Measurements from ENCODE around the gene MPO.

Gene MPO

DNA sequence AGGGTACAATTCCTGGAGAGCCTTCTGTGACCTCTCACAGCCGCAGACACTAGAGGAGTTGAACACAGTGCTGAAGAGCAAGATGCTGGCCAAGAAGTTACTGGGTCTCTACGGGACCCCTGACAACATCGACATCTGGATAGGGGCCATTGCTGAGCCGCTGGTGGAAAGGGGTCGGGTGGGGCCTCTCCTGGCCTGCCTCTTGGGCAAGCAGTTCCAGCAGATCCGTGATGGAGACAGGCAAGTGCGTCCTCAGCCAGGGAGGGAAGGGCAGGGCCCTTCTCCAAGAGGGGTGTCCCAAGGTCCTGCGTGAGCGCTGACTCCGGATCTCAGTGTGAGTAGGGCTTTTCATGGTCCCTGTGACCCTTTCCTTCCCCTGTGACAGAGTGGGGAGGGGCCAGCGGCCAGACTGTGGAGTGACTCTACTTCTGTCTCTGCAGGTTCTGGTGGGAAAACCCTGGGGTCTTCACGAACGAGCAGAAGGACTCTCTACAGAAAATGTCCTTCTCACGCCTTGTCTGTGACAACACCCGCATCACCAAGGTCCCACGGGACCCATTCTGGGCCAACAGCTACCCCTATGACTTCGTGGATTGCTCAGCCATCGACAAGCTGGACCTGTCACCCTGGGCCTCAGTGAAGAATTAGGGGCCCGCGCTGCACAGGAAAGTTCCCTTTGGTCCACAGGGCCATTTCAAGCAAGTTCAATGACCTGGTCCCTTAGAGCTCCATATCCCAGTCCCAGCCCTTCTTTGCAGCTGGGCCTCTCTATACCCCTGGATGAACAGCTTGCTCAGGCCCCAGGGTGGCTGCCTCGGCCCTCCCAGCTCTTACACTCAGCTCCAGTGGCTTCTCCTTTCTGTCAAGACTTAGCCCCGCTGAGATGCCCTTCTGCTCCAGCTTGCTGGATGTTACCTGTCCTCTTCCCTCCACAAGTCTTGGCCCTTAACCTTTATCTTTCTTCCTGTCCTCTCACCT lies 13.1 kb downstream of the MPO start:
- TF ChIP-seq, protein P1, sequence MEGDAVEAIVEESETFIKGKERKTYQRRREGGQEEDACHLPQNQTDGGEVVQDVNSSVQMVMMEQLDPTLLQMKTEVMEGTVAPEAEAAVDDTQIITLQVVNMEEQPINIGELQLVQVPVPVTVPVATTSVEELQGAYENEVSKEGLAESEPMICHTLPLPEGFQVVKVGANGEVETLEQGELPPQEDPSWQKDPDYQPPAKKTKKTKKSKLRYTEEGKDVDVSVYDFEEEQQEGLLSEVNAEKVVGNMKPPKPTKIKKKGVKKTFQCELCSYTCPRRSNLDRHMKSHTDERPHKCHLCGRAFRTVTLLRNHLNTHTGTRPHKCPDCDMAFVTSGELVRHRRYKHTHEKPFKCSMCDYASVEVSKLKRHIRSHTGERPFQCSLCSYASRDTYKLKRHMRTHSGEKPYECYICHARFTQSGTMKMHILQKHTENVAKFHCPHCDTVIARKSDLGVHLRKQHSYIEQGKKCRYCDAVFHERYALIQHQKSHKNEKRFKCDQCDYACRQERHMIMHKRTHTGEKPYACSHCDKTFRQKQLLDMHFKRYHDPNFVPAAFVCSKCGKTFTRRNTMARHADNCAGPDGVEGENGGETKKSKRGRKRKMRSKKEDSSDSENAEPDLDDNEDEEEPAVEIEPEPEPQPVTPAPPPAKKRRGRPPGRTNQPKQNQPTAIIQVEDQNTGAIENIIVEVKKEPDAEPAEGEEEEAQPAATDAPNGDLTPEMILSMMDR (conservative IDR thresholded peaks at IDR 0.05; ENCODE audit: low read depth, low read length) = no peak
- H3K4me3 ChIP-seq (ENCODE audit: low read depth, low read length) = no peak overlapping the region
- no peak for DNase-seq (ENCODE audit: low read depth)

DNA sequence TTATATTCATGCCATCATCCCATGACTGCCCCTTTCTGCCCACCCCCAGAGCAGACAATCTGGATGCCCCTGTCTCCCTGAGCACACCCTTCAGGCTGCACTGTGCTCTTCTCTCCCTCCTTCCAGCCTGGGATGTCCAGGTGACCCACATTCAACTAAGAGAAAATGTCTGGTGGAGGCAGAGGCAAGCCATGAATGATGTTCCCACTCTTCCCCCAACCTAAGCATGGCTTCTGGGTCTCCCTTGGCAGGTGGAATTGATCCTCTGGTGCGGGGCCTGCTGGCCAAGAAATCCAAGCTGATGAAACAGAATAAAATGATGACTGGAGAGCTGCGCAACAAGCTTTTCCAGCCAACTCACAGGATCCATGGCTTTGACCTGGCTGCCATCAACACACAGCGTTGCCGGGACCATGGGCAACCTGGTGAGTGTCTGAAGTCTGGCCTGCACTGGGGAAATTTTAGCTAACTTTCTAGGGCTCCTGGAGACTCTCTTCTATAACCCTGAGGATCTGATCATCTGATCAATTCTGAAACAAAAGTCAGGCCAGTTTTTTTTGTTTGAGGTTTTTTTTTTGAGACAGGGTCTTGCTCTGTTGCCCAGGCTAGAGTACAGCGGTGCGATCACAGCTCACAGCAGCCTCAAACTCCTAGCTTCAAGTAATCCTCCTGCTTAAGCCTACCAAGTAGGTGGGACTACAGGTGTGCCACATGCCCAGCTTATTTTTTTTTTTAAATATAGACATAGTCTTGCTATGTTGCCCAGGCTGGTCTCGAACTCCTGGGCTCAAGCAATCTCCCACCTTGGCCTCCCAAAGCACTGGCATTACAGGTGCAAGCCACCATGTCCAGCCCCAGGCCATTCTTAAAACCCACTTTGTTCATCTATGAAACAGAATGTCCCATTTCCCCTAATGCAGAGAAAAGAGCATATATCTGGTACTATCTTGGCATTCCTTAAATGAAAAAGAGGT lies 14.5 kb downstream of the MPO start:
- H3K4me3 ChIP-seq (ENCODE audit: low read depth, low read length) = no peak overlapping the region
- TF ChIP-seq, protein P1 (conservative IDR thresholded peaks at IDR 0.05; ENCODE audit: low read depth, low read length) = no peak
- DNase-seq (ENCODE audit: low read depth) = no peak

DNA sequence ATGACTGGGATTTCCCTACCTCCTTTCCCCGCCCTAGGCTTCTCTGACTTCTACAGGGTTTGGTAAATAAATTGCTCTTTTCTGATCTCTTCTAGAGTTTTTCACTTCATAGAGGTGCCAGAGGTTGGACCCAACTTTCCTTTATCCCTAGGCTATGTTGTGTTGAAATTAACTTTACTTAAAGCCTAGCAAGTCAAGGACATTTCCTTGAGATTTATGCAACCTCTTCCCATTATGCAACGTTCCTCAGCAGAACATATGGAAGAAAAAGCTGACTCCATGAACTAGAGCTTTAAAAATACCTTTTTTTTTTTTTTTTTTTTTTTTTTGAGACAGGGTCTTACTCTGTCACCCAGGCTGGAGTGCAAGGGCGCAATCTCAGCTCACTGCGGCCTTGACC lies 15.5 kb downstream of the MPO start:
- no peak overlapping the region for H3K4me3 ChIP-seq (ENCODE audit: low read depth, low read length)
- TF ChIP-seq, protein P1 (conservative IDR thresholded peaks at IDR 0.05; ENCODE audit: low read depth, low read length) = no peak
- DNase-seq (ENCODE audit: low read depth) = no peak

DNA sequence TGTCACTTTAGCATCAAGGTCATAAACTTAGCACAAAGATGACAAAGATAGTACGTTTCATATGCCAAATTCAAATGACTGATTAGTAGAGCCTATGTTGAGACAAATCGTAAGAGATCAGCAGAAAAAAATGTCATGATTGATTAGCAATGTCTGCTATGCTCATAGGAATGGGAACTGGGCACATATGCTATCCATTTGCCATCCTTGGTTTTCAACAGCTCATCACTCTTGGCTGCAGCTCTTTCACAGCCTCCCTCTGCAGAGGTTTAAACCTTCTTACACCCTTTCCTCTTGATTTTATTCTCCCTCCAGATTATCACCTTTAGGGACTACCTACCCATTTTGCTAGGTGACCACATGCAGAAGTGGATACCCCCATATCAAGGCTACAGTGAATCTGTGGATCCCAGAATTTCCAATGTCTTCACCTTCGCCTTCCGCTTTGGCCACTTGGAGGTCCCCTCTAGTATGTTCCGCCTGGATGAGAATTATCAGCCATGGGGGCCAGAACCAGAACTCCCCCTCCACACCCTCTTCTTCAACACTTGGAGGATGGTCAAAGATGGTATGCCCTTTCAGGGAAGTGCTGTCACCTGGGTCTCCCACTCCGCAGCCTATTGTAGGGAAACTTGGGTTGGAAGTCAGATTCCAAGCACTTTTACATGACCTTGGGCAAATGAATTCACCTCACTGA lies 16.2 kb downstream of the MPO start:
- DNase-seq (ENCODE audit: low read depth) = no peak
- no peak overlapping the region for H3K4me3 ChIP-seq (ENCODE audit: low read depth, low read length)
- TF ChIP-seq, protein P1 (conservative IDR thresholded peaks at IDR 0.05; ENCODE audit: low read depth, low read length) = no peak

DNA sequence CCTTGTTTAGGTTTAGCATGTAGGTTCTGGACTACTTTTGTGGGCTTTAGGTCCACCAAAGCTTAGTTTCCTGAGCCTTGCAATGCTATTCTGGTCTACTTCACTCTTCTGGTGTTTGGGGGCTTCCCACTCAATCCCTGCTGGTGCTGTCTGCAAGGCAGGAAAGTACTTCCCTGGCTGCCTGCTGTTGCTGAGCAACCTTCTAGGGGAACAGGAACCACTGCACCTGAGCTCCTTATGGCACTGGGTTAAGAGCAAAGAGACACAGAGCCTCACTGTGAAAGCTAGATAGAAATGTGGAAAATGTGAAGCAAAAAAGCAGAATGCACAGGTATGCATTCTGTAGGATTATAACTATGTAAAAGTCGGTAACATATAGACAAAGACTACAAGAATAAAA lies 17.0 kb downstream of the MPO start:
- no peak for DNase-seq (ENCODE audit: low read depth)
- TF ChIP-seq, protein P1 (conservative IDR thresholded peaks at IDR 0.05; ENCODE audit: low read depth, low read length) = no peak
- H3K4me3 ChIP-seq (ENCODE audit: low read depth, low read length) = no peak overlapping the region

DNA sequence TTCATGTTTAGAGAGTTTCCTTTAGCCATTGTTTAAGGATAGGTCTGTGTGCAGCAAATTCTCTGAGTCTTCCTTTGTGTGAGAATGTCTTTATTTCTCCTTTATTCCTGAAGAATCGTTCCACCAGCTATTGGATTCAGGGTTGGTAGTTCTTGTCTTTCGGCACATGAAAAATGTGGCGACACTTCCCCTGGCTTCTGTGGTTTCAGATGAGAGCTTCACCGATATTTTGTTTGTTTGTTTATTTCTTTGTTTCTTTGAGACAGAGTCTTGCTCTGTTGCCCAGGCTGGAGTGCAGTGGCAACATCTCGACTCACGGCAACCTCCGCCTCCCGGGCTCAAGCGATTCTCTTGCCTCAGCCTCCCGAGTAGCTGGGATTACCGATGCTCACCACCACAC lies 18.6 kb downstream of the MPO start:
- DNase-seq (ENCODE audit: low read depth) = no peak
- TF ChIP-seq, protein P1 (conservative IDR thresholded peaks at IDR 0.05; ENCODE audit: low read depth, low read length) = no peak
- H3K4me3 ChIP-seq (ENCODE audit: low read depth, low read length) = no peak overlapping the region
